Neural crest cell (in vitro differentiated cells): Measurements from ENCODE around the gene ELK1. TPM values are rescaled to one million over a fixed set of nuclear protein-coding genes. Genes with fewer than 3 reads are reported as not detected.
"Not testable (repeated sequence)": the region's sequence is repeated elsewhere in the genome, so short reads cannot be mapped to it uniquely, and the experiment has no call there.

Experiments used
- DNase-seq: peaks from one replicate; pipeline ENCODE4 v3.0.0; 2021; ENCODE audit warnings: low read depth, mixed read lengths, low spot score
- H3K27ac Mint-ChIP-seq: one replicate; pipeline ENCODE4 v1.8.0; 2021; ENCODE audit warnings: mild to moderate bottlenecking, mixed read lengths; ENCODE audit not compliant: unreplicated experiment
- H3K27me3 Mint-ChIP-seq: 2 replicates; pipeline ENCODE4 v1.8.0; 2021; ENCODE audit warnings: low read depth, mild to moderate bottlenecking, mixed read lengths
- H3K36me3 Mint-ChIP-seq: 2 replicates; pipeline ENCODE4 v1.8.0; 2021; ENCODE audit warnings: low read depth, mild to moderate bottlenecking, mixed read lengths
- H3K4me1 Mint-ChIP-seq: 2 replicates; pipeline ENCODE4 v1.8.0; 2021; ENCODE audit warnings: mixed read lengths
- H3K4me3 Mint-ChIP-seq: one replicate; pipeline ENCODE4 v1.8.0; 2021; ENCODE audit warnings: mild to moderate bottlenecking, mixed read lengths
- H3K9me3 Mint-ChIP-seq: 2 replicates; pipeline ENCODE4 v1.8.0; 2021; ENCODE audit warnings: mixed read lengths
- CTCF ChIP-seq: fragments of 200-600 bp; sonication (generic); conservative IDR thresholded peaks from 2 replicates; pipeline ENCODE4 v1.5.0; 2021; ENCODE audit warnings: antibody characterized with exemption, mild to moderate bottlenecking
- total RNA-seq: library from RNA; stranded (reverse); gene quantifications from 2 replicates; pipeline ENCODE4 v1.2.1, GENCODE V29; 2021

The ELK1 gene
- total RNA-seq, 1 donor from 2014 or later, result 27.4 TPM

- Mint-ChIP-seq H3K27me3 (no peaks in the 10 kb centered on the region), H3K27ac (no peak overlapping the region), H3K4me1 (peaks cover 11% of the 10 kb centered on the region), H3K4me3 (no peak overlapping the region), H3K9me3 (peaks cover 8% of the 10 kb centered on the region), H3K36me3 (no peaks in the 10 kb centered on the region)
- no peak for DNase-seq
- TF ChIP-seq CTCF, result no peak
Observed at GRCh38 chrX:47610511-47610910, 39.9 kb downstream of the ELK1 start.

DNA sequence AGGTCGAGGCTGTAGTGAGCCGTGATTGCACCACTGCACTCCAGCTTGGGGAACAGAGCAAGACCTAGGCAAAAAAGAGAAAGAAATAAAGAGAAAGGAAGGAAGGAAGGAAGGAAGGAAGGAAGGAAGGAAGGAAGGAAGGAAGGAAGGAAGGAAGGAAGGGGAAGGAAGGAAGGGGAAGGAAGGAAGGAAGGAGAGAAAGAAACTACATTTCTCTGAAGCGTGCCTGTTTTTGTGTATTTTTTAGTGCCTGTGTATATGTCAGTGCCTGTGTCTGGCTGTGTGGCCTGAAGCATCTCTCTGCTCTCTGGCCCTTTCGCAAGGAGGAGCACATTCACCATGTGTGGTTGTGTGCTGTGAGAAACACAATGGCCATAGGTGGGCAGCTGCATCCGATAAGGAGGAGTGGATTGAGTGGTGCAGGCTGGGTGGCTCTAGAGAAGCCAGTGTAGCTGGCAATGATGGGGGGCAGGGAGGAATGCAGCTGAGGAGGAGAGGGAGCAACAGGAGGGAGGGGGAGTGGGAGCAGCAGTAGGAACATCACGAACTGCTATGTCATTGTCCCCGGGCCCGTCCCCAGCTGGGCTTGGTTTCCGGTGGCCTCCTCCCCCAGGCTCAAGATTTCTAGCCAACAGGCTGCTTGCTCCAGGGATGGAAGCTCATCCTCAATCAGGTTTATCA is 42.1 kb downstream of the ELK1 start:
- Mint-ChIP-seq H3K9me3 (peaks cover 10% of the 10 kb centered on the region), H3K36me3 (no peaks in the 10 kb centered on the region), H3K27ac (peak overlapping the region; percentile 97), H3K4me3 (no peak overlapping the region), H3K4me1 (peaks cover 11% of the 10 kb centered on the region), H3K27me3 (no peaks in the 10 kb centered on the region)
- no peak for DNase-seq
- no peak for TF ChIP-seq CTCF

DNA sequence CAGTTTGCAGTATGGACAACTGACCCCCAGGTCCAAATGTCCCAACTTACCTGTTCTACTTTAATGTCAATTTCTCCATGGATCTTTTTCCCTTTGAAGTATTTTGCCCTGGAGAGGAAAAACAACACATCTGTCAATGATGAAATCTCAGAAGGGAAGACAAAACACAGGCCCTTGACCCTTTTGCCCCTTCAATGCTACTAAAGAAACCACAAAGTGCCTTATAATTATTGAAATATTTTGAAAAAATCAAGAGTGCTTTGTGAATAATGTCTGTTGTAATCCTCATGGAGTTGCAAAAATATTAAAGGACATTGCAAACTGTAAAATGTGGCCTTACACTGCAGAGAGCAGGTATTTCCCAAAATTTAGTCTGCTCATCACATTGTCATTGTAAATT is 43.3 kb downstream of the ELK1 start:
- DNase-seq, result no peak
- peaks cover 10% of the 10 kb centered on the region for H3K9me3 Mint-ChIP-seq
- no peak overlapping the region for H3K27ac Mint-ChIP-seq
- peaks cover 11% of the 10 kb centered on the region for H3K4me1 Mint-ChIP-seq
- TF ChIP-seq CTCF, result no peak
- H3K4me3 Mint-ChIP-seq, result no peak overlapping the region
- H3K27me3 Mint-ChIP-seq, result no peaks in the 10 kb centered on the region
- H3K36me3 Mint-ChIP-seq, result no peaks in the 10 kb centered on the region

DNA sequence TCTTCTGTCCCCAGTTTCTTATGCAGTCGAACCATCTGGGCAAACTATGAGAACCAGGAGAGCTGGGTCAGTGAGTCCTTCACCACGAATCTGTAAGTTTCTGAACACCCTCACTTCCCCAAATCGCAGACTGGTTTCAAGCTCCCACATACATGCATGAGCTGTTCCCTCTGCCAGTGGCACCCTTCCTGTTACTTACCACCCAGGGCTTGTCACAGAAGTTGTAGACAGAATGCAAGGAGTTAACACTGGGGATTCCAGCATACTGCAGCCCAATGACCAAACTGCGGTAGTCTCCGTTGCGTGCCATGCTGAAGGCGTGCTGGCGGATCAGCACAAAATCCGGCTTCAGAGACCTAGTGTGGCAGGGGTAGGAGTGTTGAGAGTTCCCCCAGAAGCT is 45.3 kb downstream of the ELK1 start:
- peaks cover 11% of the 10 kb centered on the region for H3K4me1 Mint-ChIP-seq
- DNase-seq, result no peak
- no peak for TF ChIP-seq CTCF
- peaks cover 11% of the 10 kb centered on the region for H3K9me3 Mint-ChIP-seq
- H3K36me3 Mint-ChIP-seq, result peaks cover 2% of the 10 kb centered on the region
- no peak overlapping the region for H3K27ac Mint-ChIP-seq
- no peak overlapping the region for H3K4me3 Mint-ChIP-seq
- H3K27me3 Mint-ChIP-seq, result no peaks in the 10 kb centered on the region

- not testable (repeated sequence) for DNase-seq, H3K27ac Mint-ChIP-seq, H3K4me3 Mint-ChIP-seq, H3K4me1 Mint-ChIP-seq, H3K36me3 Mint-ChIP-seq, H3K9me3 Mint-ChIP-seq, H3K27me3 Mint-ChIP-seq
Observed at GRCh38 chrX:47603125-47603524, 47.2 kb downstream of the ELK1 start.

- no peak for DNase-seq
- H3K4me1 Mint-ChIP-seq, result no peaks in the 10 kb centered on the region
- peaks cover 6% of the 10 kb centered on the region for H3K36me3 Mint-ChIP-seq
- no peaks in the 10 kb centered on the region for H3K27me3 Mint-ChIP-seq
- no peak overlapping the region for H3K27ac Mint-ChIP-seq
- peaks cover 14% of the 10 kb centered on the region for H3K9me3 Mint-ChIP-seq
- TF ChIP-seq CTCF, result no peak
- H3K4me3 Mint-ChIP-seq, result no peak overlapping the region
Observed at GRCh38 chrX:47597222-47597621, 53.1 kb downstream of the ELK1 start.
